ENCODE data around the gene PSMA4. TPM values are rescaled to one million over a fixed set of nuclear protein-coding genes. Genes with fewer than 3 reads are reported as not detected.
"Not testable (repeated sequence)": the region's sequence is repeated elsewhere in the genome, so short reads cannot be mapped to it uniquely, and the experiment has no call there.

Gene PSMA4
- total RNA-seq (194 TPM), polyA plus RNA-seq (183 TPM)

DNA sequence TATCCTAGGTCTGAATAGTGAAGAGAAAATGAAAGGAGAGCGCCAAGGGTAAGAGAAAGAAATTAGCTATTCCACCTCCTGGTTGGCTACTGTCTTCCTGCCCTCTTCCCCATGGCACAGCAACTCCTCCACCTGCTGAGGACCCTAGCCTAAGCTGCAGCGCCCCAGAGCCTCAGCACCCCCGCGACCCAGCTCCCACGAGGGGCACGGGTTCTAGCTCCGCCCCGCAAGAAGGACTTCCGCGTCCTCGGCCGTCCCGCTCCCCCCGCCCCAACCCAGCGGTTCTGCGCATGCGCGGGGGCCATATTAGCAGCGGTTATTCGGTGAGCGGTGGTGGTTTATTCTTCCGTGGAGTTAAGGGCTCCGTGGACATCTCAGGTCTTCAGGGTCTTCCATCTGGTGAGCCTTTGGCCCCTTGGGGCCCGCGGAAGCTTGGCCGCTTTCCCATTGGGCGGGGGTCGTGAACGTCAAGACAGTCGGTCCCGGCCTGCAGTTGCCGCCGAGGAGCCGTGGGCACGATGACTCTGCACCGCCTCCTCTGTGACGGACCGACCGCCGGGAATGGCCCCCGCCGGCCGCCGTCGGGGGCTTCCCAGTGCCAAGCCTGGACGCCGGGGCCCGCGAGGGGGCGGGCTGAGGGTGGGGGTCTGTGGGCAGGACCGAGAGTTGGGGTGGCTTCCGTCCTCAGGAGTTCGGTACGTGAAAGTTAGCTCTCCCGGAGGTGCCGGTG lies at the start of gene PSMA4:
Gene PSMA4, plus strand, starts transcription at position 304 of the 730 bp plus-strand sequence. CDS start 1,484 bp downstream, outside the sequence.
- under 1% methylated on average over 56 of the region's 56 CpGs for WGBS

DNA sequence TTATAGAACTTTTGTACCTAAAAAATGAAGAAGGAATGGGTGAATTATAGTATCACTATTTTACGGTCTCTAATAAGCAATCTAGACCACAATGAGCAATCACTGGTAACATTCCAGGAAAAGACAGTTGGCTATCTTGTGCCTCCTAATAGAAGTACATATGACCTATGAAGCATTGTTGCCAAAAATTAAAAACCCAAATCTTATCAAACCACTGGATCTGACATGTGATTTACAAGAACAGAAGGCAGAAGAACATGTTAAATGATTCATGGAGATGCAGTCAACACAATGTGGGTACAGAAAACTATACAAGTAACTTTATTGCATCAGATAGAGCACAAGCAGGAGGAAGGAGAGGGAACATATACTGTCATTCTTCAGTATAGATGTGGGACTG lies 47.4 kb upstream of the PSMA4 start:
- Histone ChIP-seq H3K27ac (ENCODE audit: low read depth) (no peak overlapping the region), H3K4me1 (ENCODE audit: insufficient read depth) (peaks cover 2% of the 10 kb centered on the region), H3K36me3 (ENCODE audit: insufficient read depth) (peaks cover 6% of the 10 kb centered on the region), H3K4me3 (ENCODE audit: low read depth, low read length) (no peak overlapping the region)
- WGBS, result 68% methylated on average over 1 of the region's 1 CpG
- no peak for DNase-seq (ENCODE audit: extremely low spot score)

More for the DNA sequence above, at the start of gene PSMA4:
- H3K36me3 ChIP-seq (ENCODE audit: insufficient read depth), result no peaks in the 10 kb centered on the region
- peaks cover 2% of the 10 kb centered on the region for H3K4me1 ChIP-seq (ENCODE audit: insufficient read depth)
- H3K27ac ChIP-seq (ENCODE audit: low read depth), result peak within 1 kb of the TSS; percentile 96
- peak within 1 kb of the TSS; percentile 65 for H3K4me3 ChIP-seq (ENCODE audit: low read depth, low read length)
- DNase-seq (ENCODE audit: extremely low spot score), result peak; percentile 81

DNA sequence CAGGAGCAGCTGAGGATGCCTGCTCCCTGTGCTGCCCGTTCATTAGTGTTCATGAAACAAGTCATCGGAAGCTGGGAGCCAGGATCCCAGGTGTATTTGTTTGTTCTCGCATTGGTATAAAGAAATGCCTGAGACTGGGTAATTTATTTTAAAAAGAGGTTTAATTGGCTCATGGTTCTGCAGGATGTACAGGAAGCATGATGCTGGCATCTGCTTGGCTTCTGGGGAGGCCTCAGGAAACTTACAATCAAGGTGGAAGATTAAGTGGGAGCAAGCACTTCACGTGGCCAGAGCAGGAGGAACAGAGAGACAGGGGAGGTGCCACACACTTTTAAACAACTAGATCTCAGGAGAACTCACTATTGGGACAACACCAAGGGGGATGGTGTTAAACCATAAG lies 38.4 kb upstream of the PSMA4 start:
- Histone ChIP-seq H3K4me3 (ENCODE audit: low read depth, low read length) (no peak overlapping the region), H3K36me3 (ENCODE audit: insufficient read depth) (peaks cover 2% of the 10 kb centered on the region), H3K4me1 (ENCODE audit: insufficient read depth) (no peaks in the 10 kb centered on the region), H3K27ac (ENCODE audit: low read depth) (no peak overlapping the region)
- 97% methylated on average over 4 of the region's 4 CpGs for WGBS
- no peak for DNase-seq (ENCODE audit: extremely low spot score)

DNA sequence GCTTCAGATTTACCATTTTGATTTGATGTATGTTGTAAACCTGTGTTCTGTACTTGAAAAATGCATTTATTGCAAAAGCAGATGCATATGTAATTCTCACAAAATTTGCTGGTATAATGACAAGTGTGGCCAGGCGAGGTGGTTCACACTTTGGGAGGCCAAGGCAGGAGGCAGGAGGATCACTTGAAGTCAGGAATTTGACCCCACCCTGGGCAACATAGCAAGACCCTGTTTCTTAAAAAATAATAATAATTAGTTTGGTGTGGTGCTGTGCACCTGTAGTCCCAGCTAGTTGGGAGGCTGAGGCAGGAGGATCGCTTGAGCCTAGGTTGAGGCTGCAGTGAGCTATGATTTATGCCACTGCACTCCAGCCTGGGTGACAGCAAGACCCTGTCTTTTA lies 37.6 kb upstream of the PSMA4 start:
- whole genome bisulfite sequencing, result 97% methylated on average over 2 of the region's 2 CpGs
- no peak for DNase-seq (ENCODE audit: extremely low spot score)
- H3K36me3 ChIP-seq (ENCODE audit: insufficient read depth), result peaks cover 2% of the 10 kb centered on the region
- H3K4me3 ChIP-seq (ENCODE audit: low read depth, low read length), result no peak overlapping the region
- H3K27ac ChIP-seq (ENCODE audit: low read depth), result no peak overlapping the region
- H3K4me1 ChIP-seq (ENCODE audit: insufficient read depth), result no peaks in the 10 kb centered on the region

DNA sequence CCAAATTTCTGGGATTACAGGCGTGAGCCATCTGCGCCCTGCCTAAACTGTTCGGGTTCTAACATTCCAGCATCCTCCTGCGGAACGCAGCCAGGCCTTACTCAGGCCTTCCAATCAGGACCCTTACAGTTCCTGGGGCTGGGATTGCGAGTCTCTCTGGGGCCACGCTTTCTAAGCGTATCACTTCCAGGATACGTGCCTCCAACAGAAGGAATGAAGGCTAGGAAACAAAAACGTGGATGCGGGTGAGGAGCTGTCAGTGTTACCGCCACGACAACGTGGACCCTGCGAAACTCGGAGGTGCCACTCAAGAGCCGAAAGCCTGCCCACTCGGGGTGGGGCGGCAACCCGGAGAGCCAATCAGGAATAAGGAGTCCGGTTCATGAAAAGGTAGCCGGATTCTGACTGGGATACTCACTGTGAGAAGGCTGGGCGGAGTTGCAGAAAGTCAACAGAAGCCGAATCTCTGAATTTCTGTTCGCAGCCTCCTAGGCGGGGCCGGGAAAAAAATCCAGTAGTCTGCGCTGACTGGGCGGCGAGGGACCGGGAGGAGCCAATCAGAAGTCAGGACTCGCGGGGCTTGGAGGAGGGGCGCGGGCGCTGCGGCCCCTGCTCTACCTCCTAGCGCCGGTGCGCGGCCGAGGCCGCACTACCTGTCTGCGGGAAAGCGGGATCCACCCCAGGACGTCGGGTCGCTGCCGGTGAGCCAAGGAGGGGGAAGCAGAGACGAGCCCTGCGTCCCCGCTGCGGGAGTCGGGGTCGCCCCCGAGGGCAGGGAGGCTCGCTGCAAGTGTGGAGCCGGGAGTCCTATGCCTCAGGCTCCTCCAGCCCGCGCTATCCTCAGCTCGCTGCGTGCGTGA lies 33.0 kb upstream of the PSMA4 start, which contains the start of gene HYKK:
Gene HYKK, plus strand, starts transcription at position 607 of the 860 bp plus-strand sequence. CDS start 5,512 bp downstream, outside the sequence.
- H3K4me3 ChIP-seq (ENCODE audit: low read depth, low read length), result peak within 1 kb of the TSS; percentile 67
- no peaks in the 10 kb centered on the region for H3K36me3 ChIP-seq (ENCODE audit: insufficient read depth)
- H3K4me1 ChIP-seq (ENCODE audit: insufficient read depth), result no peaks in the 10 kb centered on the region
- WGBS, result under 1% methylated on average over 63 of the region's 63 CpGs
- peak within 1 kb of the TSS; percentile 14 for H3K27ac ChIP-seq (ENCODE audit: low read depth)
- peak; percentile 95 for DNase-seq (ENCODE audit: extremely low spot score)

DNA sequence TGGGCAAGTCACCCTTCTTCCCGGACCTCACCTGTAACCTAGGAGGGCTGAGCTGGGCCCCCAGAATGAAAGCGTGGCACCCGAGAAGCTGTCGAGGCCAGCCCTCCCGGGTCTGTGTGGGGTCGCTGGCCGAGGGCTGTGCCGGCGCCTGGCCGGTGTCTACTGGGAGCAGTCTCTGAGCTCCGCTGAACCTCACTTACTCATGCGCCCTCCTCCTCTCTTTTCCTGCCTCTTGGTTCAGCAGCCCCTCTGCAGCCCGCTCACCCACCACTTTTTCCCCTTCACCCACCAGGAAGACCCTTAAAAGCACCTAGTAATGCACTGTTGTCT lies 32.4 kb upstream of the PSMA4 start:
- H3K36me3 ChIP-seq (ENCODE audit: insufficient read depth), result no peaks in the 10 kb centered on the region
- no peaks in the 10 kb centered on the region for H3K4me1 ChIP-seq (ENCODE audit: insufficient read depth)
- DNase-seq (ENCODE audit: extremely low spot score), result no peak
- H3K27ac ChIP-seq (ENCODE audit: low read depth), result peak overlapping the region; percentile 14
- peak overlapping the region; percentile 67 for H3K4me3 ChIP-seq (ENCODE audit: low read depth, low read length)
- 2% methylated on average over 13 of the region's 13 CpGs for WGBS

DNA sequence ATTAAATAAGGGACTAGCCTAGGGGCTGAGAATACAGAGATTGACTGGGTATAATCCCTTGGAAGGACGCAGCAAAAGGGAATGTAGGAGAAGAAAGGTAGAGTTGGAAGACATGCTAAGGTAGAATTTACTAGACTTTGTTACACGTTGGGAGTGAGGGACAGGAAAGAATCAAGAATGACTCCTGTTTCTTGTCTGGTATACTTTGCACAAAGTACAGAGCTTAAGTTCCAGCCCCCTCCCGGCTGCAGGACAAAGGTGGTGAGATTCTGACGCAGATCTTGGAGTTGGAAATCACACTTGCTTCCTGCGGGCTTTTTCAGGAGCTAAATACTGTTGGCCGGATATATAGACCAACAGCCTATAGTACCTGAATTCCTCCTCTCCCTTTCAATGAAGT lies 32.0 kb upstream of the PSMA4 start:
- Histone ChIP-seq H3K36me3 (ENCODE audit: insufficient read depth) (no peaks in the 10 kb centered on the region), H3K4me3 (ENCODE audit: low read depth, low read length) (peak overlapping the region; percentile 67), H3K4me1 (ENCODE audit: insufficient read depth) (no peaks in the 10 kb centered on the region), H3K27ac (ENCODE audit: low read depth) (no peak overlapping the region)
- DNase-seq (ENCODE audit: extremely low spot score), result no peak
- 34% methylated on average over 6 of the region's 6 CpGs for WGBS

DNA sequence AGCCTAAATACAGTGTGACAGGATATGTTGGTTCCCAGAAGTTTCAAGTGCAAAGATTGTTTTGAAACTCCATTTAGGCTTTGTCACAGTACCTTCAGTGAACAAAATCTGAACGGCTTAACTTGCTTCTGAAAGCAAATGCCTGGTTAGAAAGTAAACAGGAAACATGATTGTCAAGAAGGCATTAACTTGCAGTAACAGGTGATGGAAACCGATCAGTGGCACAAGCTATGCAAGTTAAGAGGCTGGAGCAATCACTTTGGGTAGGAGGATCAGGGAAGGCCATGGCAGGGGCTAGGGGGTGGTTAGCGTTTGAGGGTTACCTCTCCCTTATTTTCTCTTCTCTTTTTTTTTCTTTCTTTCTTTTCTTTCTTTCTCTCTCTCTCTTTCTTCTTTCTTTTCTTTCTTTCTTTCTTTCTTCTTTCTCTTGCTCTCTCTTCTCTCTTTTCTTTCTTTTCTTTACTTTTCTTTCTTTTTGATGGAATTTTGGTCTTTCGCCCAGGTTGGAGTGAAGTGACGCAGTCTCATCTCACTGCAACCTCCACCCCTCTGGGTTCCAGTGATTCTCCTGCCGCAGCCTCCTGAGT lies 30.4 kb upstream of the PSMA4 start:
- Histone ChIP-seq H3K4me1 (ENCODE audit: insufficient read depth) (no peaks in the 10 kb centered on the region), H3K4me3 (ENCODE audit: low read depth, low read length) (no peak overlapping the region), H3K36me3 (ENCODE audit: insufficient read depth) (no peaks in the 10 kb centered on the region), H3K27ac (ENCODE audit: low read depth) (no peak overlapping the region)
- WGBS, result 70% methylated on average over 6 of the region's 6 CpGs
- DNase-seq (ENCODE audit: extremely low spot score), result no peak

DNA sequence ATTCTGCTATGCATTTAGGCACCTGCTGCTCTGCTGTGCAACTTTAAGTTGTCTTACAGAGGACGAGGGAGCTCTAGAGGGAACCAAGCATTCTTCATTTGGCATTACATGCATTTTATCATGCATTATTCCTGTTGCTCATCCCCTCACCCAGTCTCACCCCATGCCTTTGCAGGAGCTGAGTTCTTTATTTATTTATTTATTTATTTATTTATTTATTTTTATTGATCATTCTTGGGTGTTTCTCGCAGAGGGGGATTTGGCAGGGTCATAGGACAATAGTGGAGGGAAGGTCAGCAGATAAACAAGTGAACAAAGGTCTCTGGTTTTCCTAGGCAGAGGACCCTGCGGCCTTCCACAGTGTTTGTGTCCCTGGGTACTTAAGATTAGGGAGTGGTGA lies 20.2 kb upstream of the PSMA4 start:
- not testable (repeated sequence) for H3K36me3 ChIP-seq (ENCODE audit: insufficient read depth); H3K4me3 ChIP-seq (ENCODE audit: low read depth, low read length); DNase-seq (ENCODE audit: extremely low spot score); H3K4me1 ChIP-seq (ENCODE audit: insufficient read depth); H3K27ac ChIP-seq (ENCODE audit: low read depth)
- 89% methylated on average over 2 of the region's 3 CpGs for WGBS

DNA sequence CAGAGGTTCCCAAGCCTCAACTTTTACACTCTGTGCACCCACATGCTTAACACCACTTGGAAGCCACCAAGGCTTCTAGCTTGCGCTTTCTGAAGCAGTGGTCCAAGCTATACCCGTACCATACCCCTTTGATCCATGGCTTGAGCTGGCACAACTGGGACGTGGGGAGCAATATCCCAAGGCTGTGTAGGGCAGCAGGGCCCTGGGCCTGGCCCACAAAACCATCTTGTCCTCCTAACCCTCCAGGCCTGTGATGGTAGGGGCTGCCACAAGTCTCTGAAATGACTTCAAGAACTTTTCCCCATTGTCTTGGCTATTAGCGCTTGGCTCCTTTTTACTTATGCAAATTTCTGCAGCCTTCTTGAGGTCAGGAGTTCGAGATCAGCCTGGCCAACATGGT lies 16.0 kb upstream of the PSMA4 start:
- no peaks in the 10 kb centered on the region for H3K4me1 ChIP-seq (ENCODE audit: insufficient read depth)
- no peak for DNase-seq (ENCODE audit: extremely low spot score)
- WGBS, result 89% methylated on average over 5 of the region's 5 CpGs
- H3K27ac ChIP-seq (ENCODE audit: low read depth), result no peak overlapping the region
- H3K4me3 ChIP-seq (ENCODE audit: low read depth, low read length), result no peak overlapping the region
- no peaks in the 10 kb centered on the region for H3K36me3 ChIP-seq (ENCODE audit: insufficient read depth)

DNA sequence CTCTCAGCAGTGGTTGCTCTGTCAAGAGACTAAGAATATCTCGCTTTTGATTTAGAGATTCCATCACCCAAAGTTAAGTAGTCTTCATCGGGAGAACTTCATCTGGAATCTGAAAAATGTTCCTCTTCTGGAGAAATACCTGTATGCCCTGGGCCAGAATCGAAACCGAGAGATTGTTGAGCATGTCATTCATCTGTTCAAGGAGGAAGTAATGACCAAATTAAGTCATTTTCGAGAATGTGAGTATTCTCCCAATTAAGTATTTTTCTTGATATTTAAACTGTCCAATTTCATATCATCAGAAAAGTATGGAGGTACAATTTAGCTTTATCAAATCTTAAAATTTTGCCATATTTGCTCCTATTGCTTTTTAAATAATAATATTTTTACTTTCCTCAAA lies 12.9 kb upstream of the PSMA4 start:
- Histone ChIP-seq H3K36me3 (ENCODE audit: insufficient read depth) (no peaks in the 10 kb centered on the region), H3K4me1 (ENCODE audit: insufficient read depth) (no peaks in the 10 kb centered on the region), H3K27ac (ENCODE audit: low read depth) (no peak overlapping the region), H3K4me3 (ENCODE audit: low read depth, low read length) (no peak overlapping the region)
- no peak for DNase-seq (ENCODE audit: extremely low spot score)
- 88% methylated on average over 5 of the region's 5 CpGs for WGBS

DNA sequence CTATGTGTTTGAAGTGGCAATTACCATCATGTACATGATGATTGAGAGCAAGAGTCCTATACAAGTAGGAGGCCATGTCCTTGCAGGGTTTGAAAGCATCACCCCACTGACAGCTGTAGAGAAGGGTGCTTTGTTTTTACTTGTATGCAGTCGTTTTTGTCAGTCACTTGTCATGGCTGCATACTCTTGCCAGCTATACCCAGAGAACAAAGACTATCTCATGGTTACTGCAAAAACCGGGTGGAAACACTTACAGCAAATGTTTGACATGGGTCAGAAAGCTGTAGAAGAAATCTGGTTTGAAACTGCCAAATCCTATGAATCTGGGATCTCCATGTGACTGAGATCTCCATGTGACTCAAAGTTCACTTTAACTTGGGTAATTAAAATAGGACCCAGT lies 6.9 kb upstream of the PSMA4 start:
- Histone ChIP-seq H3K27ac (ENCODE audit: low read depth) (no peak overlapping the region), H3K36me3 (ENCODE audit: insufficient read depth) (no peaks in the 10 kb centered on the region), H3K4me3 (ENCODE audit: low read depth, low read length) (no peak overlapping the region), H3K4me1 (ENCODE audit: insufficient read depth) (no peaks in the 10 kb centered on the region)
- WGBS, result 61% methylated on average over 2 of the region's 2 CpGs
- no peak for DNase-seq (ENCODE audit: extremely low spot score)

DNA sequence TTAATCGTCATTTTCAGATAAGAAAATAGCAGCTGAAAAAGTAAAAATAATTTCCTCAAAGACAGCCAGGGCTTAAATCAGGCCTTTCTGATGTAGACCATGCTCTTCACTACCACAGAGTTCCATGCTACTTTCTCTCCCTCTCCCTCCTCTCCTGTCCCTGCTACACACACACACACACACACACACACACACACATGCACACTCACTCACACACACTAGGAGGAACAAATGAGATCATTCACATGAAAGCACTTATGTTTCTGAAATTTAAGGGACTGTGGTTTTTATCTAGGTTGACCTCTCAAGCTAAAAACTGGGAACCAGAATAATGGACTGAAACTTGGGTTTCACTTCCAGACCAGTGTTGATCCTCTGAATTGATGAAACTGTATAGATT lies 4.1 kb upstream of the PSMA4 start:
- Histone ChIP-seq H3K4me1 (ENCODE audit: insufficient read depth) (no peaks in the 10 kb centered on the region), H3K4me3 (ENCODE audit: low read depth, low read length) (no peak overlapping the region), H3K36me3 (ENCODE audit: insufficient read depth) (no peaks in the 10 kb centered on the region), H3K27ac (ENCODE audit: low read depth) (no peak overlapping the region)
- no peak for DNase-seq (ENCODE audit: extremely low spot score)
- 89% methylated on average over 1 of the region's 1 CpG for WGBS
